AG04449 (cell line): ENCODE measurements around the gene ATXN2.
"Not testable (repeated sequence)": the region's sequence is repeated elsewhere in the genome, so short reads cannot be mapped to it uniquely, and the experiment has no call there.

Experiments used
- CTCF ChIA-PET: fragments of 350-600 bp; formaldehyde crosslinking; extraction: SDS; loops from one replicate; lab custom pipeline; 2021; ENCODE audit warnings: antibody characterized with exemption; lab: Yijun Ruan, JAX
- POLR2A ChIA-PET: fragments of 400-600, 350-600 bp; formaldehyde crosslinking; extraction: SDS; loops from one replicate; lab custom pipeline; 2020; ENCODE audit warnings: antibody characterized with exemption, inconsistent platforms; lab: Yijun Ruan, JAX
- DNase-seq: peaks from one replicate; pipeline ENCODE4 v3.0.0-alpha.2; 2010; ENCODE audit warnings: low read depth, low spot score
- H3K4me3 ChIP-seq: 2 replicates; pipeline ENCODE4 v1.5.1; 2011; ENCODE audit warnings: low read depth, mild to moderate bottlenecking, control low read depth, low read length
- CTCF ChIP-seq: IDR thresholded peaks from one replicate; pipeline ENCODE4 v1.5.1; 2011; ENCODE audit warnings: mild to moderate bottlenecking, moderate library complexity, low read length, control low read depth, inconsistent platforms; ENCODE audit not compliant: insufficient read depth; ENCODE audit errors: missing control alignments

The ATXN2 gene

GRCh38 chr12:111557271-111558106 lies 41.6 kb downstream of the ATXN2 start:
- ChIA-PET POLR2A (interaction anchor here (0.6 kb wide), 1 partner anchor 49 kb away, joined by 3 read pairs; no protein-coding TSS in a partner anchor), CTCF (interaction anchor here (1.5 to 1.6 kb wide), 2 partner anchors 10 to 29 kb away, joined by 4 to 6 read pairs; no protein-coding TSS in a partner anchor)
- TF ChIP-seq CTCF, result no peak
- DNase-seq, result no peak
- H3K4me3 ChIP-seq, result no peak overlapping the region

- no peak for TF ChIP-seq CTCF
- no peak for DNase-seq
- ChIA-PET CTCF (interaction anchor here (1.2 to 1.4 kb wide), 2 partner anchors 18 to 27 kb away, joined by 3 read pairs; no protein-coding TSS in a partner anchor), POLR2A (interaction anchor here (0.6 kb wide), 1 partner anchor 50 kb away, joined by 3 read pairs; no protein-coding TSS in a partner anchor)
- no peak overlapping the region for H3K4me3 ChIP-seq
These were observed 42.4 kb downstream of the ATXN2 start for GRCh38 chr12:111556676-111557075.

- H3K4me3 ChIP-seq, DNase-seq, POLR2A ChIA-PET: not testable (repeated sequence)
- CTCF ChIA-PET, result interaction anchor here (0.6 to 1.2 kb wide), 2 partner anchors 14 to 855 kb away, joined by 3 read pairs; no protein-coding TSS in a partner anchor
These were observed 43.8 kb downstream of the ATXN2 start for GRCh38 chr12:111555313-111555712.

GRCh38 chr12:111546758-111547383 lies 52.2 kb downstream of the ATXN2 start:
- ChIA-PET POLR2A (no interaction called here), CTCF (interaction anchor here (0.9 to 3.0 kb wide), 4 partner anchors 8 to 35 kb away, joined by 3 to 11 read pairs (median 4); no protein-coding TSS in a partner anchor)
- no peak for TF ChIP-seq CTCF
- no peak for DNase-seq
- H3K4me3 ChIP-seq, result no peak overlapping the region

GRCh38 chr12:111546171-111546570 lies 52.9 kb downstream of the ATXN2 start:
- ChIA-PET CTCF (interaction anchor here (1.7 to 3.0 kb wide), 2 partner anchors 12 to 16 kb away, joined by 4 to 11 read pairs; no protein-coding TSS in a partner anchor), POLR2A (no interaction called here)
- no peak overlapping the region for H3K4me3 ChIP-seq

GRCh38 chr12:111544032-111544431 lies 55.1 kb downstream of the ATXN2 start:
- ChIA-PET POLR2A (no interaction called here), CTCF (interaction anchor here (0.8 to 1.2 kb wide), 2 partner anchors 9 to 15 kb away, joined by 4 read pairs; no protein-coding TSS in a partner anchor)

More at GRCh38 chr12:111546171-111546570, 52.9 kb downstream of the ATXN2 start:
- DNase-seq, result no peak
- no peak for TF ChIP-seq CTCF

More at GRCh38 chr12:111544032-111544431, 55.1 kb downstream of the ATXN2 start:
- DNase-seq, result no peak
- no peak overlapping the region for H3K4me3 ChIP-seq
- TF ChIP-seq CTCF, result no peak
